RWPE2 (cell line): ENCODE data around the gene TNFAIP1.

Source experiments
- ATAC-seq: fragments of 200-7000 bp; cut with Tn5 transposase; 3 replicates; pipeline ENCODE4 v1.9.1; 2021; ENCODE audit warnings: low read depth
- DNase-seq: peaks from one replicate; pipeline ENCODE4 v3.0.0-alpha.2; 2020; ENCODE audit warnings: low spot score
- H3K27ac ChIP-seq: fragments of 450-650 bp; 2 replicates; pipeline ENCODE4 v1.5.1; 2017; ENCODE audit warnings: mild to moderate bottlenecking; ENCODE audit not compliant: poor library complexity, severe bottlenecking
- H3K27me3 ChIP-seq: fragments of 250-450 bp; sonication (Bioruptor Pico); 2 replicates; pipeline ENCODE4 v1.5.1; 2021; ENCODE audit warnings: mild to moderate bottlenecking, moderate library complexity; ENCODE audit not compliant: insufficient read depth, poor library complexity, severe bottlenecking
- H3K36me3 ChIP-seq: fragments of 250-450 bp; sonication (Bioruptor Pico); 2 replicates; pipeline ENCODE4 v1.5.1; 2020; ENCODE audit warnings: low read depth, mild to moderate bottlenecking, moderate library complexity
- H3K4me1 ChIP-seq: fragments of 250-450 bp; sonication (Bioruptor Pico); 2 replicates; pipeline ENCODE4 v1.5.1; 2021; ENCODE audit warnings: mild to moderate bottlenecking, moderate library complexity; ENCODE audit not compliant: insufficient read depth, poor library complexity, severe bottlenecking
- H3K4me3 ChIP-seq: fragments of 250-450 bp; sonication (Bioruptor Pico); 2 replicates; pipeline ENCODE4 v1.5.1; 2021; ENCODE audit warnings: mild to moderate bottlenecking, moderate library complexity; ENCODE audit not compliant: severe bottlenecking
- H3K9me3 ChIP-seq: fragments of 250-450 bp; sonication (Bioruptor Pico); 2 replicates; pipeline ENCODE4 v1.5.1; 2021; ENCODE audit warnings: mild to moderate bottlenecking, moderate library complexity; ENCODE audit not compliant: severe bottlenecking
- TF ChIP-seq, protein P1 (sequence below): fragments of 450-650 bp; IDR thresholded peaks from one replicate; pipeline ENCODE4 v1.5.1; 2017; ENCODE audit warnings: mild to moderate bottlenecking, moderate library complexity; ENCODE audit not compliant: poor library complexity, severe bottlenecking

TNFAIP1 gene

DNA sequence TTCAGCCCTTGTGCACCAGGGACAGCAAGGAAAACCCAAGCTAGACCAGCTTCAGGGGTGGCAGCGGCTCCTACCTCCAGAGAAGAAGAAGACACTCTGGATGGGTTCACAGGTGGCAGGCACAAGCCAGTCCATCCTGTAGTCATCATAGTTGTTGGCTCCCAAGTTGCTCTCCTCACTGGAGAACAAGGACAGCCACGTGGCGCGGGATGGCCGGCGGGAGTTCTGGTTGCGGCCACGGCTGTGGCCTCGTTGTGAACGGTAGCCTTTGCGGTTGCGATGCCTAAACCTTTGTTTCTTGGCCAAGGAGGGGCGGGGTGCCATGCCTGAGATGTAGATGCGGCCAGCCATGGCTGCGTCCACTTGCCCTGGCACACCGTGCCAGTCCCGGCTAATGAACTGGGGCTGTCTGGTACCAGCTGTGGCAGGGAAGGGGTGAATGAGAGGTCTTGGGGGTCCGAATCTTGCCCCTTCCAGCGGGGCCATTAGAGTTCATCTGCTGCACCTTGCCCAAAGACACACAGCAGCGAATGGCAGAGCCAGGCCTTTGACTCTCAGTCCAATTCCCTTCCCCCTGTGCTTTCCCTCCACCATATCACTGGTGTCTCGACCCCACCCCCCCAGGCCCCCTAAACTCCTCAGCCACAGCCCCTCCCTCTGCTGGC lies 32.2 kb downstream of the TNFAIP1 start:
- Histone ChIP-seq H3K27me3 (no peaks in the 10 kb centered on the region), H3K4me1 (peaks cover 6% of the 10 kb centered on the region), H3K36me3 (no peaks in the 10 kb centered on the region; the same call in 1 of the 2 replicates), H3K9me3 (no peaks in the 10 kb centered on the region), H3K4me3 (no peak overlapping the region), H3K27ac (no peak overlapping the region)
- ATAC-seq (no peak), DNase-seq (no peak)
- TF ChIP-seq, protein P1, sequence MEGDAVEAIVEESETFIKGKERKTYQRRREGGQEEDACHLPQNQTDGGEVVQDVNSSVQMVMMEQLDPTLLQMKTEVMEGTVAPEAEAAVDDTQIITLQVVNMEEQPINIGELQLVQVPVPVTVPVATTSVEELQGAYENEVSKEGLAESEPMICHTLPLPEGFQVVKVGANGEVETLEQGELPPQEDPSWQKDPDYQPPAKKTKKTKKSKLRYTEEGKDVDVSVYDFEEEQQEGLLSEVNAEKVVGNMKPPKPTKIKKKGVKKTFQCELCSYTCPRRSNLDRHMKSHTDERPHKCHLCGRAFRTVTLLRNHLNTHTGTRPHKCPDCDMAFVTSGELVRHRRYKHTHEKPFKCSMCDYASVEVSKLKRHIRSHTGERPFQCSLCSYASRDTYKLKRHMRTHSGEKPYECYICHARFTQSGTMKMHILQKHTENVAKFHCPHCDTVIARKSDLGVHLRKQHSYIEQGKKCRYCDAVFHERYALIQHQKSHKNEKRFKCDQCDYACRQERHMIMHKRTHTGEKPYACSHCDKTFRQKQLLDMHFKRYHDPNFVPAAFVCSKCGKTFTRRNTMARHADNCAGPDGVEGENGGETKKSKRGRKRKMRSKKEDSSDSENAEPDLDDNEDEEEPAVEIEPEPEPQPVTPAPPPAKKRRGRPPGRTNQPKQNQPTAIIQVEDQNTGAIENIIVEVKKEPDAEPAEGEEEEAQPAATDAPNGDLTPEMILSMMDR, result no peak

DNA sequence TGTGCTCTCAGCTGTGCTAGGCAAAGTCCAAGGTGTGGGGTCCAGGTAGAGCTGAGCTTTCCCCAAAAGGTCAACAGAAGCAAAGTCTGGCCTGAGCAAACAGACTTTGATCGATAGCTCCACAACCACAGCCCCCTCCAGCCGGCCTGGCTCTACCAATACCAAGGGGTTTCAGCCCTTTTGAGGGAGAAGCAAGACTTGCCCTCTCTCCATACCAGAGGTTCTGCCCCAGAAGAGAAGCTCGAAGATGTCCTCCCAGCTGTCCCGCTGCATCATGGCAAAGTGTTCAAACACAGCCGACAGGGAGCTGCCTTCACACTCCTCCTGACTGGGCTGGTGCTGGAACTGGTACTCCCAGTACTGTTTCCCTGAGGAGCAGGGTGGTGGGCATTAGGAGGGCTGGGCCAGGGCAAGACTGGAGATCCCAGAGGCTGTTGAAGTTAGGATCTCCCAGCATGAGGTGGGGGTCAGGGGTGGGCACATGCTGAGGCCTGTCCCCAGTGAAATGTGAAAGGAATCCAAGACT lies 32.8 kb downstream of the TNFAIP1 start:
- no peak overlapping the region for H3K4me3 ChIP-seq
- no peak for DNase-seq
- TF ChIP-seq, protein P1, result no peak
- H3K36me3 ChIP-seq, result no peaks in the 10 kb centered on the region; the same call in 1 of the 2 replicates
- H3K4me1 ChIP-seq, result peaks cover 6% of the 10 kb centered on the region
- no peak overlapping the region for H3K27ac ChIP-seq
- no peaks in the 10 kb centered on the region for H3K9me3 ChIP-seq
- H3K27me3 ChIP-seq, result no peaks in the 10 kb centered on the region
- no peak for ATAC-seq

DNA sequence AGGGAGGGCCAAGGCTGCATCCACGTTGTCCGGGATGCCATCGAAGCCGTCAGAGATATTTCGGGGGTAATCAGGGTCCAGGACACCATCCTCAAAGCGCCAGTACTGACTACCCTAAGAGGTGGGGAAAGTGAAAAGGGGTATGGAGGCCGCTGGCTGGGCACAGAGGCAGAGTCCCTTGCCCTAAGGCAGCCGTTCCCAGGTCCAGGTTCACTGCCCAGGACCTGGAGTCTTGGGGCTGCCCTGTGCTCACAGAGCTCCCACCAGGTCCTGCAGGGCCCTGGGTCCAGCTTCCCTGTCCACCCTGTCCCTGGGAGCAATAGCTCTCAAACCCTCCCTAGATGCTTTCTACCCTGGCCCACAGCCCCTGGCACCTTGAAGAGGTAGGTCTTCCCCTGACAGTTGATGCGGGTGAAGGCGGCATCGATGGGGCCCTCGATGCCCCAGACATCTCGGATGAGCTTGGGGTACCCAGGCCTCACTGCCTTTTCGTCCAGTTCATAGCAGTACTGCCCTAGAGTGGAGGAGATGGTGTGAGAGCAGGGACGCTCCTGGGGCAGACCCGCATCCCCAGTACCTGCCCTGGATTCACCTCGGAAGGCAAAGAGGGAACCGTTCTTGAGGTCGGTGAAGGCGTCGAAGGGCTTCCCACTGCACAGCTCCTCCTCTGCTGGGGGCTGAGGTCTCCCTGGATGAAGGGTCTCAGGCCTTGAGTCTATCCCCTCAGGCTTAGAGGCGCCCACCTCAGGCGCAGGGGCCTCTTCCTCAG lies 33.5 kb downstream of the TNFAIP1 start:
- TF ChIP-seq, protein P1, result no peak

DNA sequence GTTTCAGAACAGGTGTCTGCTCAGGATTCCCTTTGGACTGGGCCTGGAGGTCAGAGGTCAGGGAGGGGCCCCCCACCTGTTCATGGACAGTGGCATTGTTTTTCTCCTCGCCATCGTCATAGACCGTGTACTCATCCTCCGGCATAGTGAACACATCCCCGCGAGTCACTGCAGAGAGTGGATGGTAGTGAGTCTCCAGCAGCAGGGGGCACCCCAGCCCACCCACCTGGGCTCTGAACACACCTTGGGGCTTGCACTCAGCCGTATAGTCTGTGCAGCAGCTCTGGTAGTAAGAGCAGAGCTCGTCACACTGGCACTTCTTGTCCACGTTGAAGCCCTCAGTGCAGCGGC lies 34.1 kb downstream of the TNFAIP1 start:
- ATAC-seq (no peak), DNase-seq (no peak)
- no peaks in the 10 kb centered on the region for H3K9me3 ChIP-seq
- no peak overlapping the region for H3K27ac ChIP-seq
- H3K4me3 ChIP-seq, result no peak overlapping the region
- H3K36me3 ChIP-seq, result no peaks in the 10 kb centered on the region
- H3K4me1 ChIP-seq, result peaks cover 6% of the 10 kb centered on the region
- TF ChIP-seq, protein P1, result no peak
- H3K27me3 ChIP-seq, result no peaks in the 10 kb centered on the region

More for the DNA sequence above, 33.5 kb downstream of the TNFAIP1 start:
- no peaks in the 10 kb centered on the region for H3K9me3 ChIP-seq
- H3K4me1 ChIP-seq, result peaks cover 6% of the 10 kb centered on the region
- ATAC-seq (no peak), DNase-seq (no peak)
- no peak overlapping the region for H3K27ac ChIP-seq
- no peaks in the 10 kb centered on the region for H3K36me3 ChIP-seq
- H3K4me3 ChIP-seq, result no peak overlapping the region
- H3K27me3 ChIP-seq, result no peaks in the 10 kb centered on the region
